ENCODE results near the gene F11.
"Not testable (repeated sequence)": the region's sequence is repeated elsewhere in the genome, so short reads cannot be mapped to it uniquely, and the experiment has no call there.

F11 gene

DNA sequence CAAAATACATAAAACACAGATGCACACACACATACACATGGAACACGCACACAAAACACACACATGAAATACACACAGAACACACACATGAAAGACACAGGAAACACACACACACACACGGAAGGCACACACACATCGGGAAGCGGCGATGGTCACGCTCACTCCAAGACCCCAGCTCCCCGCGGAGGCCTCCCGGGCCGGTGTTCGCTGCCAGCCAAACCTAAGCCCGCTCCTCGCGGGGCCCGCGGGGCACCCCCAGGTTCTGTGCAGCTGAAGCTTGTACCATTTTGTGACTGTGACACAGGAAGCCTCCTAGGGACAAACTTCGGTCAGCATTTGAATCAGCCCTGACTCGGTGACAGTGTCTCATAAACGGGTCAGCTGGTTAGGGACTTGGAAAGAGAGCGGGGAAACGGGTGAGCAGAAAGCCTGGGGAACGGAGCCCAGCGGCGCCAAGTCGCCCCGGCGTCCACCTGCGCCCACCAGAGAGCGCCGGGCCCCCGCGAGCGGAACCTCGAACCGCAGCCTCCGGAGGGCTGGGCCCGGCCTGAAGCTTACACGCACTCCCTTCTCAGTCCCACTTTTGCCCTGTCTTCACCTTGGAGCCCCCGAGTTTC, 32.1 kb downstream of the F11 start:
- DNase-seq (ENCODE audit: low read depth) = no peak

- DNase-seq (ENCODE audit: low read depth) = no peak
Measured at GRCh38 chr4:186299291-186299690, 33.3 kb downstream of the F11 start.

DNA sequence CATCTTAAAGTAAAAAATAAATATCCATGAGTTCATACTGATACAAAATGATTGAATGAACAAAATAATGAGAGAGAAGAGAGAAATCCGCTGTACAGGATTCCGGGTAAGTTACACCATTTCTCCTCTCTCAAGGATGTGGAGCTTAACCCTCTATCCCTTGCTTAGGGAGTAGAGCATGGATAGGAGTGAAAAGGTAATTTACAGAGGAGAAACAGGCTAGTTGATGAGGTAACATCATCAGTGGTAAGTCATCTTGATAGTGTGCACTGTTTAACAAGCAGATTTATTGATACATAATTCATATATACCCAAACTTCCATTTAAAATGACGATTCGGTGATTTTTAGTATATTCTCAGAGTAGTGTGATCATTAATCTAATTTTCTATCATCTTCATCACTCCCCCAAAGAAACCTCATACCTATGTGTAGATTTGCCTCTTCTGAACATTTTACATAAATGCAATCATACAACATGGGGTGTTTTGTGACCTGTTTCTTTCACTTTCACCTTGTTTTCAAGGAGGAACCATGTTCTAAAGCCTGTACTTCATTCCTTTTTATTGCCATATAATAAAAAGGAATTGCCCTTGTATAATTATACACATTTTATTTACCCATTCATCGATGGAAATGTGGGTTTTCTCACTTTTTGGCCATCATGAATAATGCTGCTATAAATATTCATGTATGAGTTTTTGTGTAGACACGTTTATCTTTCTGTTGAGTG, 34.8 kb downstream of the F11 start:
- no peak for DNase-seq (ENCODE audit: low read depth)

- DNase-seq (ENCODE audit: low read depth) = no peak
Measured at GRCh38 chr4:186304216-186304615, 38.2 kb downstream of the F11 start.

DNA sequence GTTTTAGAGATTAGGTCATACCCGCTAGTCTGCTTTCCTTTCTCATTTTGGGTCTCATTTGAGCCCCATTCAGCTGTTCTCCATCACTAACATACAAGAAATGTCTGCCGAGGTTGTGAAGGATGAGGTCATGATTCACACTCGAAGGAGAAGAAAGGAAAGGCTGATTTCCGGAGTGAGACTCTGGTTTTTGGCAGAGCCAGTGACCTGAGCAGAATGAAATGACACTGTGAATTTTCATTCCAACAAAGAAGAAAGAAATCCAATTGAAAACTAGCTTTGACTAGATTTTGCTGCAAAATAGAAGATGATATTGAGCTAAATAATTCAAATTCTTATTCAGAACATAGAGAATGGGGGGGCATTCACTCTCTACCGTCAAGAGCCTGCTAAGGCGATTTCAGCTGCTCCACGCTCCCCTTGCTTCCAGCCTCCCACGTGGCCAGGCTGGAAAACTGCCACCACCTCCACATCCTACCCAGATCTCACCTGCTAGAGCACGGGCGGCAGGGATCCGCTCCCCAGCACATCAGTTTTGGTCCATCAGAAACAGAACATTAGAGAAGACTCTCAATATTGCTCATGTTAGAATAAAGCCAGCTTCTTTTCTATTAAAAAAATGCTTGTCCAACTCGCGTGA, 39.0 kb downstream of the F11 start:
- DNase-seq (ENCODE audit: low read depth) = no peak

DNA sequence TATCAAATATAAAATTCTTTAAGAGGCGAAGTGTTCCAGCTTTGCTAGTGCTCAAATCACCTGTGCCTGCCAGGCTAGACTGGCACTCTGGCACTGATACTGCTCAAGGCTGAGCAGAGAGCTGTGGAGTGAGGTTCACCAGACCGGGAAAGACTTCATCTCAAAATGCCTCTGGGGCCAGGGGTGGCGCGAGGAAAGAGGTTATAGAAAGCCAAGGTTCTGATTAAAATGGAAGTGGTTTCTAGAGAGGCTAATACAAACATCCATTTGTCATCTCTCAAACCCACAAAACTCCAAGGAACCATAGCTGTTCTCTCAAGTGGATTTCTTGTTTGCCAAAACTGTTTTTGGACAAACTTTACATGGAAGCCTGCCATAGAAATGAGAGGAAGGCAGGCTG, 41.5 kb downstream of the F11 start:
- no peak for DNase-seq (ENCODE audit: low read depth)

GRCh38 chr4:186307916-186308315, 41.9 kb downstream of the F11 start:
- DNase-seq (ENCODE audit: low read depth) = no peak

- DNase-seq (ENCODE audit: low read depth) = no peak
Measured at GRCh38 chr4:186318481-186318880, 52.5 kb downstream of the F11 start.

DNA sequence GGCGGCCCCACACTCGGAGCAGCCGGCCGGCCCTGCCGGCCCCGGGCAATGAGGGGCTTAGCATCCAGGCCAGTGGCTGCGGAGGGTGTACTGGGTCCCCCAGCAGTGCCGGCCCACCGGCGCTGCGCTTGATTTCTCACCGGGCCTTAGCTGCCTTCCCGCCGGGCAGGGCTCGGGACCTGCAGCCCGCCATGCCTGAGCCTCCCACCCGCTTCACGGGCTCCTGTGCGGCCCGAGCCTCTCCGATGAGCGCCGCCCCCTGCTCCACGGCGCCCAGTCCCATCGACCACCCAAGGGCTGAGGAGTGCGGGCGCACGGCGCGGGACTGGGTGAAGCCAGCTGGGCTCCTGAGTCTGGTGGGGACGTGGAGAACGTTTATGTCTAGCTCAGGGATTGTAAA, 58.7 kb downstream of the F11 start:
- DNase-seq (ENCODE audit: low read depth) = not testable (repeated sequence)

- DNase-seq (ENCODE audit: low read depth) = no peak
Measured at GRCh38 chr4:186326391-186326790, 60.4 kb downstream of the F11 start.

- DNase-seq (ENCODE audit: low read depth) = no peak
Measured at GRCh38 chr4:186329372-186329771, 63.4 kb downstream of the F11 start.

DNA sequence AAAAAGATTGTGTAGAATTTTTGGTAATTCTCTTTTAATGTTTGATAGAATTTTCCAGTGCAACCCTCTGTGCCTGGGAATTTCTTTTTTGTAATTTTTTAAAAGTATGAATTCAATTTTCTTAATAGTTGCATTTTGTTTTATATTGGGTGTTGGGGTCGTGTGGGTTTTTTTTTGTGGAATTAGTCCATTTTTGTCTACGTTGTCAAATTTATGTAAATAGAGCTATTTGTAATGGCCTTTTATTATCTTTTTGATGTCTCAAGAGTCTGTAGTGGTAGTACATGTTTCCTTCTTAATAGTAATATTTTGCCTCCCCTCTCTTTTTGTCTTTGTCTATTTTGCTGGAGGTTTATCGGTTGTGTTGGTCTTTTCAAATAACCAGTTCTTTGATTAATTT, 64.4 kb downstream of the F11 start:
- no peak for DNase-seq (ENCODE audit: low read depth)

GRCh38 chr4:186335793-186336192, 69.8 kb downstream of the F11 start:
- DNase-seq (ENCODE audit: low read depth) = no peak
